GM12864 (cell line): Measurements from ENCODE around the gene CLIC4.

Experiments used
- DNase-seq: peaks from one replicate; pipeline ENCODE4 v3.0.0-alpha.2; 2011; ENCODE audit warnings: low read depth
- H3K4me3 ChIP-seq: 2 replicates; pipeline ENCODE4 v1.5.1; 2011; ENCODE audit warnings: mild to moderate bottlenecking, low read depth, low read length, control low read depth
- CTCF ChIP-seq: IDR thresholded peaks from 2 replicates; pipeline ENCODE4 v1.5.1; 2011; ENCODE audit warnings: low read depth, mild to moderate bottlenecking, moderate library complexity, low read length, control low read depth, inconsistent platforms; ENCODE audit errors: missing control alignments

Gene CLIC4

GRCh38 chr1:24878045-24878444, 132.8 kb downstream of the CLIC4 start:
- DNase-seq: no peak
- H3K4me3 ChIP-seq: no peak overlapping the region
- TF ChIP-seq CTCF: no peak

GRCh38 chr1:24878775-24879742, 133.8 kb downstream of the CLIC4 start:
- DNase-seq: no peak
- no peak overlapping the region for H3K4me3 ChIP-seq
- TF ChIP-seq CTCF: no peak

GRCh38 chr1:24881034-24881433, 135.8 kb downstream of the CLIC4 start:
- no peak for TF ChIP-seq CTCF
- no peak for DNase-seq
- no peak overlapping the region for H3K4me3 ChIP-seq

- H3K4me3 ChIP-seq: no peak overlapping the region
- DNase-seq: no peak
- TF ChIP-seq CTCF: no peak
These were observed 139.5 kb downstream of the CLIC4 start for GRCh38 chr1:24884751-24885150.

GRCh38 chr1:24886241-24886640, 141.0 kb downstream of the CLIC4 start:
- DNase-seq: no peak
- TF ChIP-seq CTCF: no peak

GRCh38 chr1:24888061-24888970, 143.1 kb downstream of the CLIC4 start:
- DNase-seq: no peak
- TF ChIP-seq CTCF: no peak
- H3K4me3 ChIP-seq: no peak overlapping the region

More at GRCh38 chr1:24886241-24886640, 141.0 kb downstream of the CLIC4 start:
- H3K4me3 ChIP-seq: no peak overlapping the region
